ENCODE results near the gene GNRHR.
"Not testable (repeated sequence)": the region's sequence is repeated elsewhere in the genome, so short reads cannot be mapped to it uniquely, and the experiment has no call there.

The GNRHR gene

DNA sequence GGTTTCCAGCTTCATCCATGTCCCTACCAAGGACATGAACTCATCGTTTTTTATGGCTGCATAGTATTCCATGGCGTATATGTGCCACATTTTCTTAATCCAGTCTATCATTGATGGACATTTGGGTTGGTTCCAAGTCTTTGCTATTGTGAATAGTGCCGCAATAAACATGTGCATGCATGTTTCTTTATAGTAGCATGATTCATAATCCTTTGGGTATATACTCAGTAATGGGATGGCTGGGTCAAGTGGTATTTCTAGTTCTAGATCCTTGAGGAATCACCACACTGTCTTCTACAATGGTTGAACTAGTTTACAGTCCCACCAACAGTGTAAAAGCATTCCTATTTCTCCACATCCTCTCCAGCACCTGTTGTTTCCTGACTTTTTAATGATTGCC is 23.7 kb downstream of the GNRHR start:
- DNase-seq (ENCODE audit: low read depth in 1 of 2, low spot score in 1 of 2) = not testable (repeated sequence)

DNA sequence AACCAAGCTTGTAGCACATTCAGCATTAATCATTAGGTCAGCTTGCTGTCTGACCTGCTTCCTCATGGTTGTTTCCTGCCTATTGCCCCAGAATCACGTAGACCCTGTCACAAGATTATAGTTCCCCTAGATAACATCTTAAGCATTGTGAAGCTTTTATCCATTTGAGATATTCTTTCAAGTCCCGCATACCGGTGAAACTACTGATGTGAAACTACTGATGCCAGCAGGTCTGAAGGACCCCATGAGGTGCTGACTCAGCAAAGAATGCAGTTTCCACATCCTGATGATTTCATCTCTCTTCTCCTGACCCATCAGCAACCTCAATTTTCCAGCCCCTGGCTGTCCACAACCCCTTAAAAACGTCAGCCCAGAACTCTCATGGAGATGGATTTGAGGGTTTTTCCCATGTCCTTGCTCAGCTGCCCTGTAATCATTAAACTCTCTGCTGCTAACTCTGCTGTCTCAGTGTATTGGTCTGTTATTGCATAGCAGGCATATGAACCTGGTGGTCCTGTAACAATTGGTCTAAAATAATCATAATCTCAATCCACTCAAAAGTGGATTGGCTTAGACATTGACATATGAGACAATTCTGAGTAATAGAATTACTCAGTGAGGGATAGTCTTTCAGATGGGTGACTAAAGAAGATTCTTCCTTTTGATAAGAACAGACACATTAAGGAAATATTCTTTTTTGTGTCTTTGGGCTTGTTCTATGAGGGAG is 26.9 kb downstream of the GNRHR start:
- DNase-seq (ENCODE audit: low read depth in 1 of 2, low spot score in 1 of 2) = no peak

DNA sequence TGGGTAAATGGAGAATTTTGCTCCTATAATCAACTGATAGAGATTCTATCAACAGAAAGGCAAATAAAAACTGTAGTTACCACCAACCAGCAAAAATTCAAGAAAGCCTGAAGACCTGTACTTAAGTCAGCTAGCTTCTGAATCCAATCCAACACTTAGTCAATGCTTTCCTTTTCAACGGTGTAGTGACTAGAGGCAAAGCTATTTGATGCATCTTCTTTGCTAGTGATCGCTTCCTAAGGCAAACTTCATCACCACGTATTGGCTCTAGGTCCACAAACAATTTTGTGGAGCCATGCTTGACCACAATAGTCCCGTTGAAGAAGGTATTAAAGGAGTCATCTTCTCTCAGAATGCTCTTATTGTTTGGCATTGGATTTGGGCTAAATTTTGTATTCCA is 28.2 kb downstream of the GNRHR start:
- no peak for DNase-seq (ENCODE audit: low read depth in 1 of 2, low spot score in 1 of 2)

DNA sequence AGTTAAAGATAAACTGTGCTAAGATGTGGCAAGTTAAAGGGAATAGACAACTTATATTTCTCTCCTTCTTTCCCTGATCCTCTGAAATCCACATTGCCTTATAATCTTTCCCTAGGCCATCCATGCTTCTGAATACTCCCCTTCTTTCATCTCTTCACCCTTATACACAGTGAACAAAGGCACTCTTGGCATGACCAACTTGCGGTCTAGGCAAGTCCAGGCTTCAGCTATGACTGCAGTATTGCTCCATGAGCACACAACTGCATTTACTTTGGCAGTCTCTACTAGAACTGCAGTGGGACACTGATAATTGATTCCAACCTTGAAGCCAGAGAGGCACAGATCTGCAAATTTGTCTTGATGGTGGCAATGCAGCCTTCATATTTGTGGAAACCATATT is 29.1 kb downstream of the GNRHR start:
- no peak for DNase-seq (ENCODE audit: low read depth in 1 of 2, low spot score in 1 of 2)

DNA sequence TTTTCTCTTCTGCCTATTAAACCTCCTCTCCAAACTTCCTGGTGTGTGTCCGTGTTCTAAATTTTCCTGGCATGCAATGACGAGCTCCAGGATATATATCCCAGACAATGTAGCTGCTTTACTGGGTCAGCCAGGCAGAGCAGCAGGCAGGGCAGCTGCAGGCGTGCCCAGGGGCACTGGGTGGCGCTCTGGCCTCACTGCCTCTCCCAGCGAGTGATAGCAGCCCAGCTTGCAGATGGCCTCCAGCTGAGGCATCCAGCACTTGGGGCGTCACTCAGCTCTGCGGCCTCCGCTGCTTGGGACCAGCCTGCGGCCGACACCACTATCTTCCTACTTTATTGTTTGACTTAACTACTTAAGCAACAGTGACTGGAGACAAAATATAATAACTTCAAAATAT is 30.2 kb downstream of the GNRHR start:
- DNase-seq (ENCODE audit: low read depth in 1 of 2, low spot score in 1 of 2) = no peak

DNA sequence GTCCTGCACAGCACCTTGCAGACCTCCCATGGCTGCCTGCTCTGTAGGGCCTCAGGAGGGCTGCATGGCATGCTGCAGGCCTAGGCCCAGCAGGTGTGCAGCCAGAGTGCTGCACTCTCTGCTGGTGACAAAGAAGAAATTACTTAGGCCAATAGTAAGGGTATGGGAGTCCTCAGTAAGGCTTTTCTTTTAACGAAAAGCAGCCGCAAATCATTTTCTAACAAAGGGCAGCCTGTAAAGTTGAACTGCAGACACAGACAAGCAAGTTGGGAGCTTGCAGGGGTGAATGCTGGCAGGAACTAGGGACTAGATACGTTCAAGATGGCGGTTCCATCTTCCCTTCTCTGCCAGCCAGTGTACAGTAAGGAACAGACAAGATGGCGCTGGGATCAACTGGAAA is 30.8 kb downstream of the GNRHR start:
- no peak for DNase-seq (ENCODE audit: low read depth in 1 of 2, low spot score in 1 of 2)

DNA sequence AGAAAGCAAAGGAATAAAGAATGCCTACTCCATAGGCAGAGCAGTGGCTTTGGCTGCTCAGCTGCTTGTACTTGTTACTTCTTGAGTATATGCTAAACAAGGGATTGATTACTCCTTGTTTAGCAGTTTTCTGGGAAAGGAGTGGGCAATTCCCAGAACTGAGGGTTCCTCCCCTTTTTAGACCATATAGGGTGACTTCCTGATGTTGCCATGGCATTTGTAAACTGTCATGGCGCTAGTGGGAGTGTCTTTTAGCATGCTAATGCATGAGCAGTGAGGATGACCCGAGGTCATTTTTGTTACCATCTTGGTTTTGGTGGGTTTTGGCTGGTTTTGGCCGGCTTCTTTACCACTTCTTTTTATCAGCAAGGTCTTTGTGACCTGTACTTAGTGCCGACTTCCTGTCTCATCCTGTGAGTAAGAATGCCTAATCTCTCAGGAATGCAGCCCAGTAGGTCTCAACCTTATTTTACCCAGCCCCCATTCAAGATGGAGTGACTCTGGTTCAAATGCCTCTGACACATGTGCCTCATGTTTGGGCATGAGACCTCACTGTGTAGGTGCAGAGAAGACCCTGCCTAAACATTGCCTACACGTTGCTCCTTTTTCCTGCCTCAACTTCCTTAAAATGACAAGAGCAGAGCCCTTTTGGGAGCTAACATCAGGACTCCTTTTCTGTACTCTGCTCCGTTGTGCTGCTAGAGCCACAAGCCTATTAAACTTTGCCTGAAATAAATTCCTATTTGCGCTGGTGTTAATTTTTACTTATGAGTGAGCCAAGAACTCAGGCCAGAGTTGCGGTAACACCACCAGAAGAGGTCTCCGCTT is 32.2 kb downstream of the GNRHR start:
- DNase-seq (ENCODE audit: low read depth in 1 of 2, low spot score in 1 of 2) = no peak

DNA sequence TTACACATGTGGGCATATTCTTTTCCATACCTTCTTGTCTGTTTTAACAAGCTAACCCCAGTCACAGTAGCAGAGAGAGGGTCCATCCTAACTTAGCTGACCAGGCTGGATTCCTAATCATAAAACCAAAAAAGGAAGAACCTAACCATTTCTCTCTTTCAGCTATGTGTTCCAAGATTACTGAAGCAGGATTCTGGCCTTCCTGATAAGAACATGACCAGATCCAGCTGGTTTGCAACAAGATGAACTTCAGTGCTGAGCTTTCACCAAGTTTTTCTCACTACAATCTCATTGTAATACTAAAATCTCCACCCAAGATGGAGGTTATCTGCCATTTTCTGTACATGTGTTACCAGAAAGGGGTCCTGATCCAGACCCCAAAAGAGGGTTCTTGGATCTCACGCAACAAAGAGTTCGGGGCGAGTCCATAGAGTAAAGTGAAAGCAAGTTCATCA is 32.8 kb downstream of the GNRHR start:
- no peak for DNase-seq (ENCODE audit: low read depth in 1 of 2, low spot score in 1 of 2)

DNA sequence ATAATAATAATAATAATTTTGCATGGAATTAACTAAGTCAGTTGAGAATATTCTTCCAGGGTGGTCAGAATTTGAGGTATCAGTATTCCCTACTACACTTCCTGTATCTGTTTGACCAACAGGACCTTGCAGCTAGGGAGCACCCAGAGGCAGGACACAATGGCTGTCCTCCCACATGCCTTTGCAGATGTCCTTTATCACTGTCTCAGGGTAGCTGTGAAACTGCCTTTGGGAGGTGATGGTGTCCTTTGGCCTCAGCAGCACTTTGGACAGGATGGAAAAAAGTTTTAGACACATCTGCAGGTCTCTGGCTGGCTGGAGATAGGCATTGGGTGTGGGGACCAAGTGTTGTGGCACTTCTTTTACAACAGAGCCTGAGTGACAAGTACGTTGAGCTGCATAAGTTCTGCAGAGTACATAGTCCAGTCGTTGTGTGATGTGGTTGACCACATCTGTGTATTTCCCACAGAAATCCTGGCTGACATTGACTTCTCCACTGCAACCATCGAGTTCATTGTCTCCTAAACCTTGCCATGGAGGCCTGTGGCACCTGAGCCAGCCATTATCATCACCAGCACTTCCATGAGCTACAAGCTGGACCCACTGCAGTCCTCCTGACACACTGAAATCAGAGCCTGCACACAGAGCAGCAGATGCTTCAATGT is 34.1 kb downstream of the GNRHR start:
- no peak for DNase-seq (ENCODE audit: low read depth in 1 of 2, low spot score in 1 of 2)

DNA sequence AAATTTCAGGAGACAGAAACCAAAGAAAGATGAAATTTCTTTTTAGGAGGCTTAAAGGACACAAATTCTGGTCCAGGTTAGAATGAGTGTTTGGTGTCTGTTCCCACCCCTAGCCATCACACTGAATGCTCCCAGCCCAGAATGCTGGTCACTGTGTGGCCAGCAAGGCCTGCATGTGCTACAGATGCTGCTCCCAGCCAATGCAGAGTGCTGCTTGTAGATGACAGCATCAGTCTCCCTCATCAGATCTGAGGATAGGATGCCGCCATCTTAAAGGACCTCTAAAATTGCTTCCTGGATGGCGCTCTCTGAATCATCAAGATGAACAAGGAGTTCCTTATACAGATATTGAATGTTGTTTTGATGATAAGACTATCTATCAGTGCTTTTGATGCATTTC is 35.3 kb downstream of the GNRHR start:
- no peak for DNase-seq (ENCODE audit: low read depth in 1 of 2, low spot score in 1 of 2)

DNA sequence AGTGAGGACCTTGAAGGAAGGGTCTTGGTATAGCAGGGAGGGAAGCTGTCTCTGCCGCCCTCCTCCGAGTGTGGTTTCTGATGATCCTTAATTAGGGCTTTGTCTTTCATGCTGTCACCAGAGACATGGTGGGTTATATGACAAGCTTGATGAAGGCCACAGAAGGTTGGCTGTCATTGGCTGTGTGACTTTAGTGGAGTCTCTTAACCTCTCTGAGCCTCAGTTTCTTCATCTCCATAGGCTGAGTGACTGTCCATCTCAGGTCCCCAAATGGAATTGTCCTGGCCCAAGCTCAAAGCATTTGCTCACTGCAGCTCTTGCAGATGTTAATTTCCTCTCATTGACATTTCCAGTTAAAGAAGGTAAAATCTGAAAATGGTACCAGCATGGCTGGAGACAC is 36.6 kb downstream of the GNRHR start:
- DNase-seq (ENCODE audit: low read depth in 1 of 2, low spot score in 1 of 2) = no peak

DNA sequence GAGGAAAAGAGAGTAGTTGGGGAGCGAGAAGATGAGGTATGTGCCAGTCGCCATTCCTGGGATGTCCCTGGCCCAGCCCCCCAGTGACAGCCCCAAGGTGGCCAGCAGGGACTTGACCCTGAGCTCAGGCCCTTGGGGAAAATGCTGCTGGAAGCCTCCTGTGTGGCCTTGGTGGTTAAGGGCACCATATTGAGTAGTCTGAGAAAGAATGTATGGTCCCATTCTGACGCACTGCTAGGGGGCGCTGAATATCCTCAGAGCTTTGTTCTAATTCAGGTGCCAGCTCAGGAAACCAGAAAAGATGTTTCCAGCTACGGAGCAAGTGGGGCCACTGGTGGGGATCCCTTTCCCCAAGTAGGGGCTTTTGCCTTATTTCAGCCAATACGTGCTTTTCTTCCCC is 39.2 kb downstream of the GNRHR start:
- DNase-seq (ENCODE audit: low read depth in 1 of 2, low spot score in 1 of 2) = no peak

DNA sequence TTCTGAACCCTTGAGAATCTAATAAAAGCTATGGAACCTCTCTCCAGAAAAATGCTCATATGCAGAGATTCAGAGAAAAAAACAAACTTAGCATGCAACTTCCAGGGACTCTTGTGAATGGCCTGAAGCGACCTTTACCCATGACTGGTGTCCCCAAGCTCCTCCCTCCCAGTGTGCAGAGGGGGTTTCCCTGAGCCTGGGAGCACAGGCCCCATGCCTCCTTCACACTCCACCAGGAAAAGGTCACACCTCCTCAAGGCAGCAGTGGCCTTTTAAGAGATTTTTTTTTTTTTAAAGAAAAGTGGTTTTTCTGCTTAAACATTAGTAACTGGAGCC is 40.0 kb downstream of the GNRHR start:
- DNase-seq (ENCODE audit: low read depth in 1 of 2, low spot score in 1 of 2) = no peak

DNA sequence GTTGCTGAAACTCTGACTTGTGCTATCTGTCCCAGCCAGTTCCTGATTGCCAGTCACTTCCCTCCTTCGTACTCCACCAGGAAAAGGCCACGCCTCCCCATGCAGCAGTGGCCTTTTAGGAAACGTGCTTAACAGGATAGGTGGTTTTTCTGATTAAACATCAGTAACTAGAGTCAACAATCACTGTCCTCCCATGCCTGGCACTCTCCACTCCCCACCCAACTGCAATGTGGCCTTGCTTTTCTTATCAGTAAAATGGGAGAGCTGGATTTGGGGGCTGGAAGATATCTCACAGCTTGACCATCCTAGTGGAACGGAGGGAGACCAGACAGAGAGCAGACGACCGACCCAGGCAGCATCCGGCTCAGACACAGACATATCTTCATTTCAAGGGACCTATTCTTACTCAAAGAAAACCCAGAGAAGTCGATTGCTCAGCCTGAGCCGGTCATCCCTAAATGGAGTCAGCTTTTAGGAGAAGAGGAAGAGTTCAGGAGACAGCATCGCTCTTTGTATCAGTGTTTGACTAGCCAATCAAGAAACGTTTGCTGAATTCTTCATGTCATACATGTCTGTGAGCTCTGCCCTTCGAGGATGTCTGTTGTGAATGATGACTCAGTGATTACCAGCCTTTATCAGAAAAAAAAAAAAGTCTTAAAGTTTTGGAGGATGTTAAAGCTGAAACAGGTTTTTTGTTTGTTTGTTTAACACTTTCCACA is 40.5 kb downstream of the GNRHR start:
- no peak for DNase-seq (ENCODE audit: low read depth in 1 of 2, low spot score in 1 of 2)

DNA sequence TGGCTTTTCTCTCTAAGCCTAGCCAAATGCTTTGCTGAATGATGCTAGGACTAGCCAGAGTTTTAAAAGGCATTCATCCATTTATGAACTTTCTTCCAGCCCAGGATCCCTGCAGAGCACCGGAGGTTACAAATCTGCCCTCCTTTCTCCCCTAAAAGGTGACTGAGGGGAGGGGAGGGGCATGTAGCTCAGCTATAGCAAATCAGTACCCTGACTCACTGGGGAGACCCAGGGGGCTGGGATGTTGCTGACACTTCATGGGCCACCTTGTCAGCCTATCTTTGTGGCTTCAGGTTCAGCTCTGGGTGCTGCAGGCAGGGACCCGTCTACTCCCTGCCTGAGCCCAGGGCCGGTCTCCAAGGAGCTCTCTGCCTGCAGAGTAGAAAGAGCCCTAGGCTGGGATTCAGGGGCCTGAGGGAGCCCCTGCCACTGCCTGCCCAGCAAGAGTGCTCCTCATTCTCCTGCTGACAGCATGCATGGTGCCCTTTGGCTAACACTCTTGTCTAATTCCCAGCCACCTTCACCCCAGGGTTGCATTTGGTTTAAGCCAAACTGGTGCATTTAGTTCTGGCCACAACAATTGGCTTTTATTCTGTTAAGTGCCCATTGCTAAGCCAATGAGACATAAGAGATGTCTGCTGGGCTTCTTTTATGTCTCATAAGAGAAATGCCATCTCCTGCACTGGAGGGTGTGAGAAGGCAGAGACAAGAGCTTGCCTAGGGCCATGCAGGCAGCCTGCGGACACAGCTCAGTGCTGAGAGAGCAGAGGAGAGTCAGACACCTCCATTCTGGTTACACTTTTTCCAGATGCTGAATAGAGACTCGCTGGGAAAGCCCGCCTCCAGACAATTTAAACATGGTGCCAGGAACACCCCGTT is 41.3 kb downstream of the GNRHR start:
- no peak for DNase-seq (ENCODE audit: low read depth in 1 of 2, low spot score in 1 of 2)

DNA sequence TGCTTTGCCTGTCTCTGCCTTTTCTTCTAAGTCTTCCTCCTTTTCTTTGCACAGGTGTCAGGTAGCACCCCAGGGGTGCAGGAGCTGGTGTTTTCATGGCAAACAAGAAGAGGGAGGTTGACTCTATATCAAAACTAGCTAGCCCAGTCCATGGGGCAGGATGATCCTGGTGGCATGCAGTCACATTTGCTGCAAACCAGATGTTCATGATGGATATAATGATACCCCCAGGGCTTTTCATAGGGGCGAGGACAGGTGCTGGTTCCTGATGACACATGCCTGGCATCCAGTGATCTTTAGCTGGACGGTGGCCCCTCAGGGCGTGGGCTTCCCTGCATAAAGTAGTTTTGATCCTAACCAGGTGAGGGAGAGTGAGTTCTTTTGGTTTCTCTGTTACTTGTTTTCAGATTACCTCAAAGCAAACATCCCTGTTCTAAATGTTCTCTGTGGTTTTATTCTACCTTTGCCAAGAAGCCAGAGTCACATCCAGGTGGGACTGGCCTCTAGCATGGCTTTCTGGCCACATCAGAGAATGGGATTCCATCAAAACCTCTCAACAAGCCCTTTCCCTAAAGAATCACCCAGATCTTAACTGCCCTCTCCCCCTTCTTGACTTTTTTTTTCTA is 42.1 kb downstream of the GNRHR start:
- DNase-seq (ENCODE audit: low read depth in 1 of 2, low spot score in 1 of 2) = no peak

DNA sequence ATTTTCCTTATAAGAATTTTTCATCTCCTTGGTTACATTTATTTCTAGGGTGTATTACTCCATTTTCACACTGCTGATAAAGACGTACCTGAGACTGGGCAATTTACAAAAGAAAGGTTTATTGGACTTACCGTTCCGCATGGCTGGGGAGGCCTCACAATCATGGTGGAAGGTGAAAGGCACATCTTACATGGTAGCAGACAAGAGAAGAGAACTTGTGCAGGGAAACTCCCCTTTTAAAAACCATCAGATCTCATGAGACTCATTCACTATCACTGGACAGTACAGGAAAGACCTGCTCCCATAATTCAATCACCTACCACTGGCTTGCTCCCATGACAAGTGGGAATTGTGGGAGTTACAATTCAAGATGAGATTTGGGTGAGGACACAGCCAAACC is 47.5 kb downstream of the GNRHR start:
- DNase-seq (ENCODE audit: low read depth in 1 of 2, low spot score in 1 of 2) = not testable (repeated sequence)

DNA sequence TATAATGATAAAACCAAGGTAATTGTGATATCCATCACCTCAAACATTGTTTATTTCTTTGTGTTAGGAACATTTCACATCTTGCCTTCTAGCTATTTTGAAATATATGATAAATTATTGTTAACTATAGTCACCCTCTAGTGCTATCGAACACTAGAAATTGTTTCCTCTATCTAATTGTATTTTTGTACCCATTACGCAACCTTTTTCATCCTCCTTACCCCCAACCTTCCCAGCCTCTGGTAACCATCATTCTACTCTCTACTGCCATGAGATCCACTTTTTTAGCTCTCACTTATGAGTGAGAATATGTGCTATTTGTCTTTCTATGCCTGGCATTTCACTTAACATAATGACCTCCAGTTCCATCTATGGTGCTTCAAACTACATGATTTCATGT is 49.3 kb downstream of the GNRHR start:
- no peak for DNase-seq (ENCODE audit: low read depth in 1 of 2, low spot score in 1 of 2)

DNA sequence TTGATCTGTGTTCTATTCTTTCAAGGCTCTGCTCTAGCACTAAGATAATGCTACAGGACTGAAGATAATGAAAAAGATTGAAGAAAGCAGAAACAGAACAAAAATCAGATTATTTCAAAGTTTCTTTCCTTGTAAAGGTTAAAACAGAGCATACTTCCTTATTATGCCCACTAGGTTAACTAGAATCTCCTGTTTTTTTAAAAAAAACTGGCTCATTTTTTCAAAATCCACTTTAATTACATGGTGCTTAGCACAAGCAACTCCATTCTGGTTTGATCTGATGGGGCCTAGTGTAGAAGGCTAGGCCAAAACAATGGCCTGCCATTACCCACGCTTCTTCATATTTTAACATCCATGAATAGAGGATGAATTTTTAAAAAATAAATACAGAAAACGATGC is 52.0 kb downstream of the GNRHR start:
- no peak for DNase-seq (ENCODE audit: low read depth in 1 of 2, low spot score in 1 of 2)

DNA sequence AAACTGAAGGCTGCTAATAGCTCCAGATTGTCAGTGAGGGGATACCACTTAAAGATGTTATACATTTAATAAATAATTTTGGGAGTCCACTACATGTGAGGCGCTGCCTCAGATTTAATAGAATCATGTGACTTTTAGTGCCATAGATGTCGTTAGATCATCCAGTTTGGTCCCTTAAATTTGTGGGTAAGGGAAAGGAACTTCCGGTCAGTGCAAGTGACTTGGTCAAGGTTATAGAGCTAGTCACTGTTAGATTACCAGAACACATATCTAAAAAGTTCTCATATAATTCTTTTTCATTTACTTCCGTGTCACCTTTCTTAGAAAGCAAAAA is 52.7 kb downstream of the GNRHR start:
- no peak for DNase-seq (ENCODE audit: low read depth in 1 of 2, low spot score in 1 of 2)

Measured in activated CD4-positive, alpha-beta T cell treated with anti-CD3 and anti-CD28 coated beads, Interleukin-2, amount 50 U/mL, for 24 hours (primary cell).